Endothelial cell of umbilical vein (primary cell): ENCODE results near the gene MINDY4. TPM values are rescaled to one million over a fixed set of nuclear protein-coding genes. Genes with fewer than 3 reads are reported as not detected.

ENCODE experiments used
- BruUV-seq: library from RNA; stranded (reverse); fragments of 400-500 nt; replicated peaks from 2 replicates; lab custom pipeline; 2021; lab: Mats Ljungman, UMichigan
- CTCF ChIA-PET: fragments of 300-600, 350-600 bp; sonication (Branson Sonifier 250); formaldehyde crosslinking; loops from one replicate; lab custom pipeline; 2021; ENCODE audit warnings: antibody characterized with exemption, inconsistent platforms; lab: Charles Lee
- POLR2A ChIA-PET: fragments of 300-600, 350-600 bp; sonication (Branson Sonifier 250); formaldehyde crosslinking; loops from one replicate; lab custom pipeline; 2021; ENCODE audit warnings: antibody characterized with exemption, inconsistent platforms; lab: Charles Lee
- DNase-seq: peaks from one replicate; pipeline ENCODE4 v3.0.0-alpha.2; 2011; ENCODE audit warnings: low read depth, low spot score
- FAIRE-seq: peaks from 2 replicates; lab custom pipeline; 2011; peaks lifted over from hg19 to GRCh38; lab: Jason Lieb, UNC
- H2AFZ ChIP-seq: 2 replicates; pipeline ENCODE4 v1.6.0; 2012; ENCODE audit warnings: low read depth, low read length, control low read depth, inconsistent platforms
- H3K27ac ChIP-seq: 2 replicates; pipeline ENCODE4 v1.5.1; 2011; ENCODE audit warnings: low read depth, mild to moderate bottlenecking, control low read depth, low read length, moderate library complexity; ENCODE audit not compliant: insufficient read depth
- H3K27me3 ChIP-seq, 2 experiments: 2 replicates each; pipeline versions ENCODE4 v1.6.0 to v1.6.1; 2011; ENCODE audit warnings: low read length in 2 of 2, mixed read lengths in 1 of 2; ENCODE audit not compliant: control insufficient read depth in 2 of 2, insufficient read depth in 2 of 2
- H3K36me3 ChIP-seq, 2 experiments: 2 replicates in 1 of 2; 3 replicates in 1 of 2; pipeline ENCODE4 v1.5.1; 2011; ENCODE audit warnings: low read length in 2 of 2, mild to moderate bottlenecking in 1 of 2, moderate library complexity in 1 of 2; ENCODE audit not compliant: control insufficient read depth in 2 of 2, insufficient read depth in 2 of 2; ENCODE audit errors: extremely low read depth in 1 of 2
- H3K4me1 ChIP-seq: 3 replicates; pipeline ENCODE4 v1.5.1; 2011; ENCODE audit warnings: mild to moderate bottlenecking, low read length; ENCODE audit not compliant: control insufficient read depth, insufficient read depth; ENCODE audit errors: extremely low read depth
- H3K4me2 ChIP-seq: 2 replicates; pipeline ENCODE4 v1.6.1; 2011; ENCODE audit warnings: low read length, control low read depth, mixed read lengths; ENCODE audit not compliant: insufficient read depth
- H3K4me3 ChIP-seq, 3 experiments: fragments of 200-600 bp in 1 of 3; sonication (generic), shearing (Covaris generic) in 1 of 3; replicated peaks in 1 of 3; 2 replicates each; pipeline ENCODE4 v1.5.1; 2011 to 2016; ENCODE audit warnings: control low read depth in 3 of 3, low read length in 3 of 3, mild to moderate bottlenecking in 2 of 3, inconsistent platforms in 1 of 3, low read depth in 1 of 3, moderate library complexity in 1 of 3; ENCODE audit not compliant: insufficient read depth in 1 of 3
- H3K79me2 ChIP-seq: 2 replicates; pipeline ENCODE4 v1.6.0; 2012; ENCODE audit warnings: low read length, inconsistent platforms; ENCODE audit not compliant: control insufficient read depth, insufficient read depth
- H3K9ac ChIP-seq: replicated peaks from 2 replicates; pipeline ENCODE3; 2011; ENCODE audit warnings: low read length, control low read depth; ENCODE audit not compliant: insufficient read depth; ENCODE audit errors: extremely low read depth
- H3K9me1 ChIP-seq: replicated peaks from 3 replicates; pipeline ENCODE4 v1.6.0; 2011; ENCODE audit warnings: mild to moderate bottlenecking, low read length; ENCODE audit not compliant: control insufficient read depth, insufficient read depth; ENCODE audit errors: extremely low read depth
- H3K9me3 ChIP-seq: replicated peaks from 2 replicates; pipeline ENCODE4 v1.5.1; 2012; ENCODE audit warnings: low read length, inconsistent platforms; ENCODE audit not compliant: control insufficient read depth, insufficient read depth
- H4K20me1 ChIP-seq: replicated peaks from 2 replicates; pipeline ENCODE3; 2011; ENCODE audit warnings: mild to moderate bottlenecking, low read length; ENCODE audit not compliant: control insufficient read depth, insufficient read depth; ENCODE audit errors: extremely low read depth
- EZH2 ChIP-seq: IDR thresholded peaks from 2 replicates; pipeline ENCODE4 v1.6.1; 2012; ENCODE audit warnings: borderline replicate concordance, low read depth, mild to moderate bottlenecking, moderate library complexity, low read length, inconsistent platforms; ENCODE audit not compliant: severe bottlenecking
- FOS ChIP-seq: IDR thresholded peaks from 2 replicates; pipeline ENCODE4 v1.6.1; 2011; ENCODE audit warnings: mild to moderate bottlenecking, low read length, moderate library complexity, borderline replicate concordance; ENCODE audit not compliant: insufficient read depth
- GATA2 ChIP-seq: IDR thresholded peaks from 2 replicates; pipeline ENCODE4 v1.7.0; 2011; ENCODE audit warnings: low read depth, mild to moderate bottlenecking, moderate library complexity, mixed read lengths, low read length; ENCODE audit not compliant: insufficient read length, insufficient read depth
- JUN ChIP-seq: IDR thresholded peaks from 2 replicates; pipeline ENCODE4 v1.6.1; 2011; ENCODE audit warnings: borderline replicate concordance, low read depth; ENCODE audit not compliant: insufficient read length, insufficient read depth
- MYC ChIP-seq: IDR thresholded peaks from one replicate; pipeline ENCODE4 v1.6.1; 2011; ENCODE audit warnings: mild to moderate bottlenecking, low read depth, low read length
- POLR2A ChIP-seq: IDR thresholded peaks from 2 replicates; pipeline ENCODE4 v1.6.1; 2012; ENCODE audit warnings: low read depth, mild to moderate bottlenecking, control low read depth, low read length
- POLR2AphosphoS5 ChIP-seq: IDR thresholded peaks from 2 replicates; pipeline ENCODE4 v1.6.1; 2012; ENCODE audit warnings: low read depth, mild to moderate bottlenecking, control low read depth, low read length, moderate library complexity; ENCODE audit not compliant: insufficient read depth
- dilution Hi-C: fragments of 300-500 bp; cut with MboI; formaldehyde crosslinking; loops from one replicate; pipeline ENCODE4 v1.15.0; 2019; ENCODE audit warnings: low sequenced_read_pairs; ENCODE audit not compliant: extremely low pct_ligation_motif_present
- intact Hi-C: fragments of 100-400 bp; cut with micrococcal nuclease; formaldehyde crosslinking; loops from one replicate; pipeline ENCODE4 v1.10.0; 2022
- polyA plus RNA-seq, 4 experiments: library from polyadenylated mRNA; depleted of rRNA in 3 of 4; stranded (reverse) in 3 of 4; unstranded in 1 of 4; fragments of >200 nt; gene quantifications; 2 replicates each; pipeline versions ENCODE4 v1.2.1 to v1.2.3, GENCODE V29; 2011 to 2012; ENCODE audit warnings: missing spikeins in 1 of 4
- total RNA-seq: library from RNA; stranded (reverse); gene quantifications from 2 replicates; pipeline ENCODE4 v1.2.3, GENCODE V29; 2021
- TF ChIP-seq, protein P1 (sequence below), 2 donors: IDR thresholded peaks; 1 replicate in 1 of 2; 2 replicates in 1 of 2; pipeline ENCODE4 v1.5.1; 2011; ENCODE audit warnings: low read length in 2 of 2, mild to moderate bottlenecking in 2 of 2, moderate library complexity in 2 of 2, control low read depth in 1 of 2, inconsistent platforms in 1 of 2, low read depth in 1 of 2; ENCODE audit not compliant: insufficient read depth in 1 of 2; ENCODE audit errors: extremely low read depth in 1 of 2
- TF ChIP-seq, protein P2 (sequence below): IDR thresholded peaks from 2 replicates; pipeline ENCODE4 v1.6.1; 2011; ENCODE audit not compliant: insufficient read depth, insufficient read length

MINDY4 gene
- total and polyA plus RNA-seq, 2 donors (not counting 3 experiments of a cell fraction or from before 2014, with no cell fraction given): 2.2 to 4.7 TPM

DNA sequence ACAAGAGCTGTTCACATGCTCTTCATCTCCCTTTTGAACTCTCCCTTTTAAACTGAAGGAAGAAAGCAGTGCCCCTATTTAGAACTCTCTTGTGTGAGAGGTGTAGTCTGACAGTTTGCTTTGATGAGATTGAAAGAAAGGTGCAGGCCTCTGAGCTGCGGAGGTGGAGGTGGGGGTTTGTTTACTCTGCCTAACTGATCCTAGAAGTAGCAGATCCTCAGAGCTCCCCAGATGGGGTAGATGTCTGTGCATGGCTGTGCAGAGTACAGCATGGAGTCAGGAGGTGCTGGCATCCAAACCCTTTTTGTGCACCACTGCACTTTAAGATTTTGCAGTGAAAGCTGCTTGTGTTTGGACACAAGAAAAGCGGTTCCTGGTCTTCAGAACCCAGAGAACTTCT, 58.3 kb downstream of the MINDY4 start:
- Histone ChIP-seq H2AFZ (no peak overlapping the region), H3K27me3 (no peaks in the 10 kb centered on the region), H3K9me3 (no peaks in the 10 kb centered on the region), H3K27ac (no peak overlapping the region), H3K4me3 (no peak overlapping the region), H3K79me2 (no peaks in the 10 kb centered on the region), H3K9ac (no peak overlapping the region), H4K20me1 (no peaks in the 10 kb centered on the region), H3K4me1 (no peaks in the 10 kb centered on the region), H3K4me2 (no peak overlapping the region), H3K36me3 (no peaks in the 10 kb centered on the region), H3K9me1 (no peaks in the 10 kb centered on the region)
- no peak for DNase-seq
- TF ChIP-seq JUN (no peak), FOS (no peak), POLR2AphosphoS5 (no peak)
- ChIA-PET POLR2A (no interaction called here), CTCF (no interaction called here)
- dilution Hi-C loops (no loop called here), intact Hi-C loops (no loop called here)
- FAIRE-seq: no peak
- BruUV-seq: no TSS peak

DNA sequence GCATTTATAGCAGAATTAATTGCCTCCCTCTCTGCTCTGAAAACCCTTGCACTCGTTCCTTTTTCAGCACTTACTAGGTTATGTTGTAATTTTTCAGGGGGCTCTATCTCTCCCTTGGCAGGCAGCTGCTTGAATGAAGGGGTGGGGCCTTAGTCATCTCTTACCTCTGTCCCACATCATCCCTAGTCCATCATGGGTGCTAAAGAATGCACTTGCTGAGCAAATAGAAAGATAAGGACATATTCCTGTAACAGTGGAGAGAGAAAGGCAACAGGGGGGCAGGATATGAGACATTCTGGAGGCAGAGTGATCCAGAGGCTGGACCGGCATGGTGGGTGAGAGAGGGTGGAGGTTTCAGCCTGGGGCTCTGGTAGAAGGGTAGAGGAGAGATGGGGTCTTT, 60.0 kb downstream of the MINDY4 start:
- FAIRE-seq (no peak), DNase-seq (no peak)
- Histone ChIP-seq H3K4me1 (no peaks in the 10 kb centered on the region), H3K27me3 (no peaks in the 10 kb centered on the region), H3K4me3 (no peak overlapping the region), H3K79me2 (no peaks in the 10 kb centered on the region), H3K9me1 (no peaks in the 10 kb centered on the region), H3K9ac (no peak overlapping the region), H4K20me1 (no peaks in the 10 kb centered on the region), H3K36me3 (no peaks in the 10 kb centered on the region), H3K4me2 (no peak overlapping the region), H3K27ac (no peak overlapping the region), H2AFZ (no peak overlapping the region), H3K9me3 (no peaks in the 10 kb centered on the region)
- POLR2A ChIA-PET: no interaction called here
- TF ChIP-seq EZH2 (no peak), JUN (no peak), MYC (no peak), POLR2A (no peak), GATA2 (no peak), POLR2AphosphoS5 (no peak), FOS (no peak)
- TF ChIP-seq, protein P1, sequence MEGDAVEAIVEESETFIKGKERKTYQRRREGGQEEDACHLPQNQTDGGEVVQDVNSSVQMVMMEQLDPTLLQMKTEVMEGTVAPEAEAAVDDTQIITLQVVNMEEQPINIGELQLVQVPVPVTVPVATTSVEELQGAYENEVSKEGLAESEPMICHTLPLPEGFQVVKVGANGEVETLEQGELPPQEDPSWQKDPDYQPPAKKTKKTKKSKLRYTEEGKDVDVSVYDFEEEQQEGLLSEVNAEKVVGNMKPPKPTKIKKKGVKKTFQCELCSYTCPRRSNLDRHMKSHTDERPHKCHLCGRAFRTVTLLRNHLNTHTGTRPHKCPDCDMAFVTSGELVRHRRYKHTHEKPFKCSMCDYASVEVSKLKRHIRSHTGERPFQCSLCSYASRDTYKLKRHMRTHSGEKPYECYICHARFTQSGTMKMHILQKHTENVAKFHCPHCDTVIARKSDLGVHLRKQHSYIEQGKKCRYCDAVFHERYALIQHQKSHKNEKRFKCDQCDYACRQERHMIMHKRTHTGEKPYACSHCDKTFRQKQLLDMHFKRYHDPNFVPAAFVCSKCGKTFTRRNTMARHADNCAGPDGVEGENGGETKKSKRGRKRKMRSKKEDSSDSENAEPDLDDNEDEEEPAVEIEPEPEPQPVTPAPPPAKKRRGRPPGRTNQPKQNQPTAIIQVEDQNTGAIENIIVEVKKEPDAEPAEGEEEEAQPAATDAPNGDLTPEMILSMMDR (IDR thresholded peaks at IDR 0.05; ENCODE audit: extremely low read depth in 1 of 2, insufficient read depth in 1 of 2, low read depth in 1 of 2, low read length in 2 of 2): no peak
- TF ChIP-seq, protein P2, sequence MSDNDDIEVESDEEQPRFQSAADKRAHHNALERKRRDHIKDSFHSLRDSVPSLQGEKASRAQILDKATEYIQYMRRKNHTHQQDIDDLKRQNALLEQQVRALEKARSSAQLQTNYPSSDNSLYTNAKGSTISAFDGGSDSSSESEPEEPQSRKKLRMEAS: no peak
- no TSS peak for BruUV-seq
- dilution Hi-C loops: no loop called here
- intact Hi-C loops: no loop called here
- CTCF ChIA-PET: no interaction called here
